Epithelial cell of proximal tubule (primary cell): Measurements from ENCODE around the gene KIF26B. TPM values are rescaled to one million over a fixed set of nuclear protein-coding genes. Genes with fewer than 3 reads are reported as not detected.

Experiments
- DNase-seq: peaks from one replicate; pipeline ENCODE4 v3.0.0-alpha.2; 2011; ENCODE audit warnings: low read depth
- H3K4me3 ChIP-seq: 2 replicates; pipeline ENCODE4 v1.5.1; 2011; ENCODE audit warnings: low read depth, mild to moderate bottlenecking, low read length
- total RNA-seq: library from RNA; depleted of rRNA; stranded (reverse); fragments of >200 nt; gene quantifications from 2 replicates; pipeline ENCODE4 v1.2.3, GENCODE V29; 2015
- TF ChIP-seq, protein P1 (sequence below): conservative IDR thresholded peaks from 2 replicates; pipeline ENCODE4 v1.5.1; 2012; ENCODE audit warnings: low read depth, mild to moderate bottlenecking, low read length

The KIF26B gene
- total RNA-seq, 1 donor from 2014 or later: 2.8 TPM

- no peak for DNase-seq
- no peak overlapping the region for H3K4me3 ChIP-seq
- TF ChIP-seq, protein P1, sequence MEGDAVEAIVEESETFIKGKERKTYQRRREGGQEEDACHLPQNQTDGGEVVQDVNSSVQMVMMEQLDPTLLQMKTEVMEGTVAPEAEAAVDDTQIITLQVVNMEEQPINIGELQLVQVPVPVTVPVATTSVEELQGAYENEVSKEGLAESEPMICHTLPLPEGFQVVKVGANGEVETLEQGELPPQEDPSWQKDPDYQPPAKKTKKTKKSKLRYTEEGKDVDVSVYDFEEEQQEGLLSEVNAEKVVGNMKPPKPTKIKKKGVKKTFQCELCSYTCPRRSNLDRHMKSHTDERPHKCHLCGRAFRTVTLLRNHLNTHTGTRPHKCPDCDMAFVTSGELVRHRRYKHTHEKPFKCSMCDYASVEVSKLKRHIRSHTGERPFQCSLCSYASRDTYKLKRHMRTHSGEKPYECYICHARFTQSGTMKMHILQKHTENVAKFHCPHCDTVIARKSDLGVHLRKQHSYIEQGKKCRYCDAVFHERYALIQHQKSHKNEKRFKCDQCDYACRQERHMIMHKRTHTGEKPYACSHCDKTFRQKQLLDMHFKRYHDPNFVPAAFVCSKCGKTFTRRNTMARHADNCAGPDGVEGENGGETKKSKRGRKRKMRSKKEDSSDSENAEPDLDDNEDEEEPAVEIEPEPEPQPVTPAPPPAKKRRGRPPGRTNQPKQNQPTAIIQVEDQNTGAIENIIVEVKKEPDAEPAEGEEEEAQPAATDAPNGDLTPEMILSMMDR: no peak
Observed at GRCh38 chr1:245389873-245390272, 235.1 kb downstream of the KIF26B start.

DNA sequence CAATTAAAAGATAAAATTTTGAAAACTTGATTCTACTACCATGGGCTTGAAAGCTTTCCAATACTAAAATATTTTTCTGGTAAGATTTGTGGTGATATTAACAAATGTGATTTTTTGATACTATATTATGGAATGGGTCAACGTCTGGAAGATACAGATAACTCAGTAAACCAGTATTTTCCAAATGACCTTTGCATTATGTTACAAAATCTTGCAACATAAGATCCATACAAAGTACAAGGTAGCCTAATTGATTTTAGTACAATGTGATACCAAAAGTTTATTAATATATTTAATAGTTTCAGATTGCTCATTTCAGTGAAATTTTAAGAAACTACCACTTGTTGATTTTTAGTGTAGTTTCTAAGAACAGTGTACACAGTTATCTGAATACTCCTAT, 236.2 kb downstream of the KIF26B start:
- no peak for DNase-seq
- TF ChIP-seq, protein P1: no peak
- H3K4me3 ChIP-seq: no peak overlapping the region

DNA sequence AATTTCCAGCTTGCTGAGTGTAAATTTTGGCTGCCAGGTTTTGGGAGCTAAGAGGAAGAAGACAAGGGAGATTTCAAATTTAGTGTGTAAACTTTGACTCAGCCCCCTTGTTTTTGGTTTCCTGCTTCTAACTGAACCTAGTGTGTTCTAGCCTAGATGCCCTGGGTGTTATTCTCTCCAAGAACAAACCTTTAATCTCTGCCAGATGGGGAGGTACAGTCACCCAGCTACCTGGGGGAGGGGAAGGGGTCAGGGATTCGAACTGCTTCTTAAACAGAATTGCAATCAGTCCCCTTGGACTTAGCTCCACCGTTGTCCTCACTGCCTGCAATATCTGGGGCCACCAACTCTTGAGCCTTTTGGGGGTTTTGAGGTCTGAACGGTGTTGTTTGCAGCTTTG, 238.9 kb downstream of the KIF26B start:
- TF ChIP-seq, protein P1: no peak
- no peak for DNase-seq

DNA sequence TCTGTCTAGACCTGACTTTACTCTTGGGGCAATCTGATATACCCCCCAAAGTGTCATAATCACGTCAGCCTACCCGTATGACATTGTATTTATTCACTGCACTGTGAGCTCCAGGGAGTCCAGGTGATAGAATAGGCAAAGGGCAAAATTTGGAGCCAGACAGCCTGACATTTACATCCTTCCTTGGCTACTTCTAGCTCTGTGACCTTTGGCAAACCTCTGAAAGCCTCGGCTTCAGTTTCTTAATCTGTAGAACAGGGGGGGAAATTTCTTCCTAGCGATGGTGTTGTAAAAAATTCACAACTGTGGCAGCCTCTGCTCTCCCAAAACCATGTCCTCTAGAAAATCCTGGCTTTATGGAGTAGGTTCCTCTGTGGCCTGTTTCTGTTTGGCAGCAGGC, 240.9 kb downstream of the KIF26B start:
- H3K4me3 ChIP-seq: no peak overlapping the region
- TF ChIP-seq, protein P1: no peak
- DNase-seq: no peak

More for the DNA sequence above, 238.9 kb downstream of the KIF26B start:
- H3K4me3 ChIP-seq: no peak overlapping the region

- TF ChIP-seq, protein P1: no peak
- no peak overlapping the region for H3K4me3 ChIP-seq
- no peak for DNase-seq
Observed at GRCh38 chr1:245396615-245397014, 241.8 kb downstream of the KIF26B start.

- H3K4me3 ChIP-seq: no peak overlapping the region
- TF ChIP-seq, protein P1: no peak
Observed at GRCh38 chr1:245397771-245398170, 243.0 kb downstream of the KIF26B start.

GRCh38 chr1:245398180-245398579, 243.4 kb downstream of the KIF26B start:
- TF ChIP-seq, protein P1: no peak
- no peak for DNase-seq
- H3K4me3 ChIP-seq: no peak overlapping the region

More at GRCh38 chr1:245397771-245398170, 243.0 kb downstream of the KIF26B start:
- DNase-seq: no peak
